Measurements from ENCODE around the gene LRRC42. TPM values are rescaled to one million over a fixed set of nuclear protein-coding genes. Genes with fewer than 3 reads are reported as not detected.
"Not testable (repeated sequence)": the region's sequence is repeated elsewhere in the genome, so short reads cannot be mapped to it uniquely, and the experiment has no call there.

Gene LRRC42
- polyA plus RNA-seq, 2 of the 4 experiments (the other 2 are of a cell fraction), result 29.7 to 35.1 TPM

DNA sequence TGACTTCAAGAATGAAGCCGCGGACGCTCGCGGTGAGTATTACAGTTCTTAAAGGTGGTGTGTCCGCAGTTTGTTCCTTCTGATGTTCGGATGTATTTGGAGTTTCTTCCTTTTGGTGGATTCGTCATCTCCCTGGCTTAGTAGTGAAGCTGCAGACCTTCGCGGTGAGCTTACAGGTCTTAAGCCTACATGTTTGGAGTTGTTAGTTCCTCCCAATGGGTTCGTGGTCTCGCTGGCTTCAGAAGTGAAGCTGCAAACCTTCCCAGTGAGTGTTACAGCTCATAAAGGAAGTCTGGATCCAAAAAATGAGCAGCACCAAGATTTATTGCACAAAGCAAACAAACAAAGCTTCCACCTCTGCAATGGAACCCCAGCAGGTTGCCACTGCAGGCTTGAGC is 57.1 kb downstream of the LRRC42 start (continued):
- TF ChIP-seq, protein P1, sequence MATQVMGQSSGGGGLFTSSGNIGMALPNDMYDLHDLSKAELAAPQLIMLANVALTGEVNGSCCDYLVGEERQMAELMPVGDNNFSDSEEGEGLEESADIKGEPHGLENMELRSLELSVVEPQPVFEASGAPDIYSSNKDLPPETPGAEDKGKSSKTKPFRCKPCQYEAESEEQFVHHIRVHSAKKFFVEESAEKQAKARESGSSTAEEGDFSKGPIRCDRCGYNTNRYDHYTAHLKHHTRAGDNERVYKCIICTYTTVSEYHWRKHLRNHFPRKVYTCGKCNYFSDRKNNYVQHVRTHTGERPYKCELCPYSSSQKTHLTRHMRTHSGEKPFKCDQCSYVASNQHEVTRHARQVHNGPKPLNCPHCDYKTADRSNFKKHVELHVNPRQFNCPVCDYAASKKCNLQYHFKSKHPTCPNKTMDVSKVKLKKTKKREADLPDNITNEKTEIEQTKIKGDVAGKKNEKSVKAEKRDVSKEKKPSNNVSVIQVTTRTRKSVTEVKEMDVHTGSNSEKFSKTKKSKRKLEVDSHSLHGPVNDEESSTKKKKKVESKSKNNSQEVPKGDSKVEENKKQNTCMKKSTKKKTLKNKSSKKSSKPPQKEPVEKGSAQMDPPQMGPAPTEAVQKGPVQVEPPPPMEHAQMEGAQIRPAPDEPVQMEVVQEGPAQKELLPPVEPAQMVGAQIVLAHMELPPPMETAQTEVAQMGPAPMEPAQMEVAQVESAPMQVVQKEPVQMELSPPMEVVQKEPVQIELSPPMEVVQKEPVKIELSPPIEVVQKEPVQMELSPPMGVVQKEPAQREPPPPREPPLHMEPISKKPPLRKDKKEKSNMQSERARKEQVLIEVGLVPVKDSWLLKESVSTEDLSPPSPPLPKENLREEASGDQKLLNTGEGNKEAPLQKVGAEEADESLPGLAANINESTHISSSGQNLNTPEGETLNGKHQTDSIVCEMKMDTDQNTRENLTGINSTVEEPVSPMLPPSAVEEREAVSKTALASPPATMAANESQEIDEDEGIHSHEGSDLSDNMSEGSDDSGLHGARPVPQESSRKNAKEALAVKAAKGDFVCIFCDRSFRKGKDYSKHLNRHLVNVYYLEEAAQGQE (IDR thresholded peaks at IDR 0.05), result no peak
- TF ChIP-seq SMC3 (IDR thresholded peaks at IDR 0.05), result no peak

DNA sequence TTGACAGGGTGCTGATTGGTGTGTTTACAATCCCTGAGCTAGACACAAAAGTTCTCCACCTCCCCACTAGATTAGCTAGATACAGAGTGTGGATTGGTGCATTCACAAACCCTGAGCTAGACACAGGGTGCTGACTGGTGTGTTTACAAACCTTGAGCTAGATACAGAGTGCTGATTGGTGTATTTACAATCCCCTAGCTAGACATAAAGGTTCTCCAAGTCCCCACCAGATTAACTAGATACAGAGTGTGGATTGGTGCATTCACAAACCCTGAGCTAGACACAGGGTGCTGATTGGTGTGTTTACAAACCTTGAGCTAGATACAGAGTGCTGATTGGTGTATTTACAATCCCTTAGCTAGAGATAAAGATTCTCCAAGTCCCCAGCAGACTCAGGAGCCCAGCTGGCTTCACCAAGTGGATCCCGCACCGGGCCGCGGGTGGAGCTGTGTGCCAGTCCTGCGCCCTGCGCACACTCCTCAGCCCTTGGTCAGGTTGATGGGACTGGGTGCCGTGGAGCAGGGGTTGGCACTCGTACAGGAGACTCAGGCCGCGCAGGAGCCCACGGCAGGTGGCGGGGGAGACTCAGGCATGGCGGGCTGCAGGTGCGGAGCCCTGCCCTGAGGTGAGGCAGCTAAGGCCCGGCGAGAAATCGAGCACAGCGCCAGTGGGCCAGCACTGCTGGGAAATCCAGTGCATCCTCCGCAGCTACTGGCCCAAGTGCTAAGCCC is 57.8 kb downstream of the LRRC42 start:
- DNase-seq (ENCODE audit: low read depth in 1 of 2, low spot score in 1 of 2); H3K4me3 ChIP-seq; ATAC-seq; H3K27ac ChIP-seq; POLR2A ChIA-PET; H3K4me2 ChIP-seq; FAIRE-seq; H3K4me1 ChIP-seq; H3K9me3 ChIP-seq: not testable (repeated sequence)
- WGBS (ENCODE audit: missing lambda C conversion rate), result 90% methylated on average over 6 of the region's 19 CpGs
- CTCF ChIA-PET, result interaction anchor here (1.6 kb wide), 1 partner anchor 45 kb away, joined by 3 read pairs; no protein-coding TSS in a partner anchor

DNA sequence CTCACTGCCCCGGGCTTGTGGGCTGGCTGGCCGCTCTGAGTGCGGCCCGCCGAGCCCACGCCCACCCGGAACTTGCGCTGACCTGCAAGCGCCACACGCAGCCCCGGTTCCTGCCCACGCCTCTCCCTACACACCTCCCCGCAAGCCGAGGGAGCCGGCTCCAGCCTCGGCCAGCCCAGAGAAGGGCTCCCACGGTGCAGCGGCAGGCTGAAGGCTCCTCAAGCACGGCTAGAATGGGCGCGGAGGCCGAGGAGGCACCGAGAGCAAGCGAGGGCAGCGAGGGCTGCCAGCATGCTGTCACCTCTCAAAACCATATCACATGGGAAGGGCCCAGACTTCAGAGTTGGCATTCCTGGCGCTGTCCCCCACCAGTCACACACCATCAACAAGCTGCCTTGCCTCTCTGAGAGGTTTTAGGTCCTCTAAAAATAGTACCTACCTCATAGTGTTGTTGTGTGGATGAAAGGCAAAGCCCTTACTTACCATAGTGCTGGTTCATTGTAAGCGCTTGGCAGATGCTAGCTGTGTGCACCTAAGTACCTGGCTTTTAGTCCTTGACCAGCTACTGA is 58.4 kb downstream of the LRRC42 start:
- no peak overlapping the region for H3K4me2 ChIP-seq
- ChIA-PET CTCF (interaction anchor here (0.6 to 1.2 kb wide), 2 partner anchors 12 to 375 kb away, joined by 4 read pairs; no protein-coding TSS in a partner anchor), POLR2A (no interaction called here)
- DNase-seq (ENCODE audit: low read depth in 1 of 2, low spot score in 1 of 2) (no peak), FAIRE-seq (no peak), ATAC-seq (no peak)
- TF ChIP-seq TFCP2L1 (CRISPR knock-in tag; IDR thresholded peaks at IDR 0.05), result no peak
- TF ChIP-seq, protein P2, sequence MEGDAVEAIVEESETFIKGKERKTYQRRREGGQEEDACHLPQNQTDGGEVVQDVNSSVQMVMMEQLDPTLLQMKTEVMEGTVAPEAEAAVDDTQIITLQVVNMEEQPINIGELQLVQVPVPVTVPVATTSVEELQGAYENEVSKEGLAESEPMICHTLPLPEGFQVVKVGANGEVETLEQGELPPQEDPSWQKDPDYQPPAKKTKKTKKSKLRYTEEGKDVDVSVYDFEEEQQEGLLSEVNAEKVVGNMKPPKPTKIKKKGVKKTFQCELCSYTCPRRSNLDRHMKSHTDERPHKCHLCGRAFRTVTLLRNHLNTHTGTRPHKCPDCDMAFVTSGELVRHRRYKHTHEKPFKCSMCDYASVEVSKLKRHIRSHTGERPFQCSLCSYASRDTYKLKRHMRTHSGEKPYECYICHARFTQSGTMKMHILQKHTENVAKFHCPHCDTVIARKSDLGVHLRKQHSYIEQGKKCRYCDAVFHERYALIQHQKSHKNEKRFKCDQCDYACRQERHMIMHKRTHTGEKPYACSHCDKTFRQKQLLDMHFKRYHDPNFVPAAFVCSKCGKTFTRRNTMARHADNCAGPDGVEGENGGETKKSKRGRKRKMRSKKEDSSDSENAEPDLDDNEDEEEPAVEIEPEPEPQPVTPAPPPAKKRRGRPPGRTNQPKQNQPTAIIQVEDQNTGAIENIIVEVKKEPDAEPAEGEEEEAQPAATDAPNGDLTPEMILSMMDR (IDR thresholded peaks at IDR 0.05), result no peak
- TF ChIP-seq EHF (CRISPR knock-in tag; IDR thresholded peaks at IDR 0.05), result no peak
- TF ChIP-seq CHD2 (IDR thresholded peaks at IDR 0.05; ENCODE audit: low read length, partially characterized antibody), result no peak
- no peak for TF ChIP-seq ZFP36 (IDR thresholded peaks at IDR 0.05; ENCODE audit: borderline replicate concordance, partially characterized antibody)
- no peak for TF ChIP-seq POLR2A (IDR thresholded peaks at IDR 0.05; ENCODE audit: low read length)
- TF ChIP-seq CEBPB (IDR thresholded peaks at IDR 0.05), result no peak
- TF ChIP-seq CHD4 (IDR thresholded peaks at IDR 0.05; ENCODE audit: borderline replicate concordance), result no peak
- TF ChIP-seq NFE2L2 (conservative IDR thresholded peaks at IDR 0.05; ENCODE audit: low read length), result no peak
- TF ChIP-seq, protein P3, sequence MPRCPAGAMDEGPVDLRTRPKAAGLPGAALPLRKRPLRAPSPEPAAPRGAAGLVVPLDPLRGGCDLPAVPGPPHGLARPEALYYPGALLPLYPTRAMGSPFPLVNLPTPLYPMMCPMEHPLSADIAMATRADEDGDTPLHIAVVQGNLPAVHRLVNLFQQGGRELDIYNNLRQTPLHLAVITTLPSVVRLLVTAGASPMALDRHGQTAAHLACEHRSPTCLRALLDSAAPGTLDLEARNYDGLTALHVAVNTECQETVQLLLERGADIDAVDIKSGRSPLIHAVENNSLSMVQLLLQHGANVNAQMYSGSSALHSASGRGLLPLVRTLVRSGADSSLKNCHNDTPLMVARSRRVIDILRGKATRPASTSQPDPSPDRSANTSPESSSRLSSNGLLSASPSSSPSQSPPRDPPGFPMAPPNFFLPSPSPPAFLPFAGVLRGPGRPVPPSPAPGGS (IDR thresholded peaks at IDR 0.05), result no peak
- TF ChIP-seq PHF8 (IDR thresholded peaks at IDR 0.05; ENCODE audit: borderline replicate concordance, low read depth), result no peak
- TF ChIP-seq JUN (IDR thresholded peaks at IDR 0.05), result no peak
- TF ChIP-seq, protein P1 (IDR thresholded peaks at IDR 0.05), result no peak
- TF ChIP-seq, protein P4, sequence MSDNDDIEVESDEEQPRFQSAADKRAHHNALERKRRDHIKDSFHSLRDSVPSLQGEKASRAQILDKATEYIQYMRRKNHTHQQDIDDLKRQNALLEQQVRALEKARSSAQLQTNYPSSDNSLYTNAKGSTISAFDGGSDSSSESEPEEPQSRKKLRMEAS (IDR thresholded peaks at IDR 0.05), result no peak
- TF ChIP-seq RNF2 (IDR thresholded peaks at IDR 0.05; ENCODE audit: borderline replicate concordance, low read depth), result no peak
- TF ChIP-seq, protein P5, sequence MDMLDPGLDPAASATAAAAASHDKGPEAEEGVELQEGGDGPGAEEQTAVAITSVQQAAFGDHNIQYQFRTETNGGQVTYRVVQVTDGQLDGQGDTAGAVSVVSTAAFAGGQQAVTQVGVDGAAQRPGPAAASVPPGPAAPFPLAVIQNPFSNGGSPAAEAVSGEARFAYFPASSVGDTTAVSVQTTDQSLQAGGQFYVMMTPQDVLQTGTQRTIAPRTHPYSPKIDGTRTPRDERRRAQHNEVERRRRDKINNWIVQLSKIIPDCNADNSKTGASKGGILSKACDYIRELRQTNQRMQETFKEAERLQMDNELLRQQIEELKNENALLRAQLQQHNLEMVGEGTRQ (IDR thresholded peaks at IDR 0.05), result no peak
- H3K27ac ChIP-seq, result no peak overlapping the region
- 71% methylated on average over 1 of the region's 27 CpGs for WGBS (ENCODE audit: missing lambda C conversion rate)
- no peak overlapping the region for H3K4me3 ChIP-seq
- H3K9me3 ChIP-seq, result no peaks in the 10 kb centered on the region
- H3K4me1 ChIP-seq, result no peaks in the 10 kb centered on the region

All from A549 (cell line).